Endothelial cell of umbilical vein (primary cell): ENCODE data around the gene RANBP3.

Experiments
- EZH2 ChIP-seq: IDR thresholded peaks from 2 replicates; pipeline ENCODE4 v1.6.1; 2012; ENCODE audit warnings: borderline replicate concordance, low read depth, mild to moderate bottlenecking, moderate library complexity, low read length, inconsistent platforms; ENCODE audit not compliant: severe bottlenecking
- GATA2 ChIP-seq: IDR thresholded peaks from 2 replicates; pipeline ENCODE4 v1.7.0; 2011; ENCODE audit warnings: low read depth, mild to moderate bottlenecking, moderate library complexity, mixed read lengths, low read length; ENCODE audit not compliant: insufficient read length, insufficient read depth
- JUN ChIP-seq: IDR thresholded peaks from 2 replicates; pipeline ENCODE4 v1.6.1; 2011; ENCODE audit warnings: borderline replicate concordance, low read depth; ENCODE audit not compliant: insufficient read length, insufficient read depth
- POLR2A ChIP-seq: IDR thresholded peaks from 2 replicates; pipeline ENCODE4 v1.6.1; 2012; ENCODE audit warnings: low read depth, mild to moderate bottlenecking, control low read depth, low read length
- POLR2AphosphoS5 ChIP-seq: IDR thresholded peaks from 2 replicates; pipeline ENCODE4 v1.6.1; 2012; ENCODE audit warnings: low read depth, mild to moderate bottlenecking, control low read depth, low read length, moderate library complexity; ENCODE audit not compliant: insufficient read depth
- TF ChIP-seq, protein P1 (sequence below): IDR thresholded peaks from 2 replicates; pipeline ENCODE4 v1.6.1; 2011; ENCODE audit not compliant: insufficient read depth, insufficient read length
- TF ChIP-seq, protein P2 (sequence below), 2 donors: IDR thresholded peaks; 1 replicate in 1 of 2; 2 replicates in 1 of 2; pipeline ENCODE4 v1.5.1; 2011; ENCODE audit warnings: low read length in 2 of 2, mild to moderate bottlenecking in 2 of 2, moderate library complexity in 2 of 2, control low read depth in 1 of 2, inconsistent platforms in 1 of 2, low read depth in 1 of 2; ENCODE audit not compliant: insufficient read depth in 1 of 2; ENCODE audit errors: extremely low read depth in 1 of 2

DNA sequence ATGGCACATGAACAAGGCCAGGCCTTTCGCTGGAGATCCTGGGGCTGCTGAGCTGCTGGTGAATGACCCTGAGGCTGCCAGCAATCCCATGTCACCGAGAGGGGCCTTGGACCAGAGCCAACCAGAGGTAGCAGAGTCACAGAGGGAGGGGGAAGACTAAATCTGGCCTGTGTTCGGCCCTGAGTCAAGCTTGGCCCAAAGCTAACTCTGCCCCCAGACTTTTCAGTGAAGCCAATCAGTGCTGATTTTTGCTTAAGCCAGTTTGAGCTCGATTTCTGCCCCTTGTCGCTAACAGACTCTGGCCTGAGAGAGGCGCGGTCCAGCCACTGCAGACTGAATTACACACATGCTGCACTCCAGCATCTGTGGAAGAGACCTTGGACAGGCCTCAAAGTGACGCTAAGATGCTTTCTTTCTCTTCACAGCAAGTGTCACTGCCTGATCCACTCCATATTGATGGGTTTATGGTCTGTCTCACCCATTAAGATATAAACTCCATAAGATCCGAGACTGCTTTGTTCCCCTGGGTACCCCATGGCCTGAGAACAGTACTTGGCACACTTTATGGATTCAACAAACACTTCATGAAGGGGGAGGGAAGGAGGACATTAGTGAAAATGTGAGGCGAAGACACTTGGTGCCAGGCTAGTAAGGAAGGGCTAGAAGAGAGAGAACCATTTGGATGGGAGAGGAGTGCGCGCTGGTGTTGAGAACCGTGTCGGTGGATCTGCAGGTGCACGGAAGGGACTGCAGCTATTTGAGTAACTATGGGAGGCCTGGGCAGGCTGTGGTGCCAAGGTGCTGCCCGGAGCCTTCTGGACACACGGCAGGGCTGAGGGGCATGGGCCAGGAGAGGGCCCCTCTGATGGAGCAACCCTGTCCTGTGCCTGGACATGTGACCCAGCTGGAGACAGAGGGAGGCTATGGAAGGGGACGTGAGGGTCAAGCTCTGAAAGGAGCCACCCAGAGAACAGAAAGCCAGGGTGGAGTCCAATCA is 17.6 kb downstream of the RANBP3 start:
- no peak for TF ChIP-seq EZH2
- TF ChIP-seq POLR2AphosphoS5: no peak
- no peak for TF ChIP-seq POLR2A
- TF ChIP-seq, protein P1, sequence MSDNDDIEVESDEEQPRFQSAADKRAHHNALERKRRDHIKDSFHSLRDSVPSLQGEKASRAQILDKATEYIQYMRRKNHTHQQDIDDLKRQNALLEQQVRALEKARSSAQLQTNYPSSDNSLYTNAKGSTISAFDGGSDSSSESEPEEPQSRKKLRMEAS: no peak
- TF ChIP-seq, protein P2, sequence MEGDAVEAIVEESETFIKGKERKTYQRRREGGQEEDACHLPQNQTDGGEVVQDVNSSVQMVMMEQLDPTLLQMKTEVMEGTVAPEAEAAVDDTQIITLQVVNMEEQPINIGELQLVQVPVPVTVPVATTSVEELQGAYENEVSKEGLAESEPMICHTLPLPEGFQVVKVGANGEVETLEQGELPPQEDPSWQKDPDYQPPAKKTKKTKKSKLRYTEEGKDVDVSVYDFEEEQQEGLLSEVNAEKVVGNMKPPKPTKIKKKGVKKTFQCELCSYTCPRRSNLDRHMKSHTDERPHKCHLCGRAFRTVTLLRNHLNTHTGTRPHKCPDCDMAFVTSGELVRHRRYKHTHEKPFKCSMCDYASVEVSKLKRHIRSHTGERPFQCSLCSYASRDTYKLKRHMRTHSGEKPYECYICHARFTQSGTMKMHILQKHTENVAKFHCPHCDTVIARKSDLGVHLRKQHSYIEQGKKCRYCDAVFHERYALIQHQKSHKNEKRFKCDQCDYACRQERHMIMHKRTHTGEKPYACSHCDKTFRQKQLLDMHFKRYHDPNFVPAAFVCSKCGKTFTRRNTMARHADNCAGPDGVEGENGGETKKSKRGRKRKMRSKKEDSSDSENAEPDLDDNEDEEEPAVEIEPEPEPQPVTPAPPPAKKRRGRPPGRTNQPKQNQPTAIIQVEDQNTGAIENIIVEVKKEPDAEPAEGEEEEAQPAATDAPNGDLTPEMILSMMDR (IDR thresholded peaks at IDR 0.05; ENCODE audit: extremely low read depth in 1 of 2, insufficient read depth in 1 of 2, low read depth in 1 of 2, low read length in 2 of 2): no peak
- TF ChIP-seq JUN: no peak
- no peak for TF ChIP-seq GATA2
